Ovary (tissue), 3 donors: ENCODE measurements around the gene GNGT1.

ENCODE experiments used
- POLR2A ChIP-seq: fragments of 450-650 bp; IDR thresholded peaks from one replicate; pipeline ENCODE4 v1.6.1; 2017; ENCODE audit warnings: antibody characterized with exemption, mild to moderate bottlenecking, moderate library complexity
- TF ChIP-seq, protein P1 (sequence below), 3 donors: fragments of 450-650 bp in 2 of 3; fragments of 200-600 bp in 1 of 3; IDR thresholded peaks; one replicate each; pipeline versions ENCODE4 v1.5.1 to v1.8.0; 2016 to 2022; ENCODE audit warnings: antibody characterized with exemption in 3 of 3, mild to moderate bottlenecking in 1 of 3
- donor health status: DM: no; HTN: no; CAD: no.

DNA sequence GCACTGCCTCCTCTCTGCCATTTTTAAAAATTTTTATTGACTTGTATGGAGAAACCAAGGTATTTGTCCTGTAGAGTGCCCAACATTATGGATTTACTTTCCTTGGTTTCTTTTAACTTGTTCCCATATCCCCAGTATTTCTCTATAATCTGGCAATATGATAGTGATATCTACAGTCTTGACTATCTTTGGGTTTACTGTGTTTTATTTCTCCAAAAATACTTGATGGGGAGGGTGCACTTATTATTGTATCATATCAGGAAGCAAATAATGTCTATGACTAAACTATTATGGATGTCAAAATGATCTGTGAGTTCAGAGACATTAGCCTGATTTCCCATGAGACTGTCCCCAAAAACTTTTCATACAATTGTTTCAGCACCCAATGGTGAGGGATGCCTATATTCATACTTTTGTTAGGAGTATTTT is 22.4 kb upstream of the GNGT1 start:
- TF ChIP-seq, protein P1, sequence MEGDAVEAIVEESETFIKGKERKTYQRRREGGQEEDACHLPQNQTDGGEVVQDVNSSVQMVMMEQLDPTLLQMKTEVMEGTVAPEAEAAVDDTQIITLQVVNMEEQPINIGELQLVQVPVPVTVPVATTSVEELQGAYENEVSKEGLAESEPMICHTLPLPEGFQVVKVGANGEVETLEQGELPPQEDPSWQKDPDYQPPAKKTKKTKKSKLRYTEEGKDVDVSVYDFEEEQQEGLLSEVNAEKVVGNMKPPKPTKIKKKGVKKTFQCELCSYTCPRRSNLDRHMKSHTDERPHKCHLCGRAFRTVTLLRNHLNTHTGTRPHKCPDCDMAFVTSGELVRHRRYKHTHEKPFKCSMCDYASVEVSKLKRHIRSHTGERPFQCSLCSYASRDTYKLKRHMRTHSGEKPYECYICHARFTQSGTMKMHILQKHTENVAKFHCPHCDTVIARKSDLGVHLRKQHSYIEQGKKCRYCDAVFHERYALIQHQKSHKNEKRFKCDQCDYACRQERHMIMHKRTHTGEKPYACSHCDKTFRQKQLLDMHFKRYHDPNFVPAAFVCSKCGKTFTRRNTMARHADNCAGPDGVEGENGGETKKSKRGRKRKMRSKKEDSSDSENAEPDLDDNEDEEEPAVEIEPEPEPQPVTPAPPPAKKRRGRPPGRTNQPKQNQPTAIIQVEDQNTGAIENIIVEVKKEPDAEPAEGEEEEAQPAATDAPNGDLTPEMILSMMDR (IDR thresholded peaks at IDR 0.05) = no peak
- no peak for TF ChIP-seq POLR2A
